ENCODE data around the gene PCDHGA6. TPM values are rescaled to one million over a fixed set of nuclear protein-coding genes. Genes with fewer than 3 reads are reported as not detected.
"Not testable (repeated sequence)": the region's sequence is repeated elsewhere in the genome, so short reads cannot be mapped to it uniquely, and the experiment has no call there.

PCDHGA6 gene
- total RNA-seq, 4 donors from 2014 or later: 2.0 to 11.1 (median 5.7) TPM

- Histone ChIP-seq H3K4me3 (peak within 1 kb of the TSS in 1 of 2 donors; percentile 35), H3K27ac (peak within 1 kb of the TSS in 1 of 4 donors; percentile 4), H3K27me3 (peaks cover 46% of the 10 kb centered on the region), H3K36me3 (no peaks in the 10 kb centered on the region), H3K9me3 (peaks cover 0 to 98% (median 2%) of the 10 kb centered on the region in 3 donors), H3K4me1 (no peaks in the 10 kb centered on the region)
- ATAC-seq: no peak
- peak in 3 of 4 experiments; percentile 23 to 38 (median 30) for TF ChIP-seq CTCF (IDR thresholded peaks at IDR 0.05)
- TF ChIP-seq POLR2A (IDR thresholded peaks at IDR 0.05): no peak
- 2 to 9% methylated on average over 6 to 14 of the region's 27 CpGs for WGBS, 2 donors (ENCODE audit: low coverage in 1 of 2)
Measured at GRCh38 chr5:141338538-141339306, 35.0 kb upstream of the PCDHGA6 start, which contains the start of gene PCDHGA2. Gene PCDHGA2, plus strand, starts transcription at chr5:141338760.

- ATAC-seq, H3K4me1 ChIP-seq, H3K4me3 ChIP-seq, H3K27ac ChIP-seq, H3K36me3 ChIP-seq: not testable (repeated sequence)
- WGBS, 2 donors (ENCODE audit: low coverage in 1 of 2): 40 to 67% methylated on average over 1 to 8 of the region's 45 CpGs
- Histone ChIP-seq H3K27me3 (peaks cover 61% of the 10 kb centered on the region), H3K9me3 (peaks cover 2 to 100% (median 5%) of the 10 kb centered on the region in 3 donors)
Measured at GRCh38 chr5:141340781-141341354, 32.8 kb upstream of the PCDHGA6 start.

GRCh38 chr5:141342773-141343172 is 30.9 kb upstream of the PCDHGA6 start:
- TF ChIP-seq POLR2A (IDR thresholded peaks at IDR 0.05): no peak
- TF ChIP-seq POLR2AphosphoS5 (IDR thresholded peaks at IDR 0.05): no peak
- no peak for TF ChIP-seq CTCF (IDR thresholded peaks at IDR 0.05)
- no peak for TF ChIP-seq EP300 (IDR thresholded peaks at IDR 0.05)
- H3K36me3 ChIP-seq: peaks cover 0 to 6% of the 10 kb centered on the region in 2 donors
- no peak overlapping the region for H3K4me3 ChIP-seq
- no peak for ATAC-seq
- peaks cover 0 to 99% (median 5%) of the 10 kb centered on the region in 3 donors for H3K9me3 ChIP-seq
- WGBS, 2 donors (ENCODE audit: low coverage in 1 of 2): 21% methylated on average over 1 of the region's 1 CpG; no CpG with 5 or more reads in 1 of the 2 donors
- H3K4me1 ChIP-seq: no peaks in the 10 kb centered on the region
- no peak overlapping the region for H3K27ac ChIP-seq
- peaks cover 67% of the 10 kb centered on the region for H3K27me3 ChIP-seq

GRCh38 chr5:141343242-141343952 is 30.3 kb upstream of the PCDHGA6 start, which contains the start of gene PCDHGA3:
Gene PCDHGA3, plus strand, starts transcription at chr5:141343829. Its CDS starts 205 bp downstream, at chr5:141344034.
- TF ChIP-seq POLR2A (IDR thresholded peaks at IDR 0.05) (no peak), EP300 (IDR thresholded peaks at IDR 0.05) (no peak), POLR2AphosphoS5 (IDR thresholded peaks at IDR 0.05) (no peak), CTCF (IDR thresholded peaks at IDR 0.05) (no peak)
- Histone ChIP-seq H3K36me3 (peaks cover 0 to 6% of the 10 kb centered on the region in 2 donors), H3K4me3 (peak within 1 kb of the TSS in 1 of 2 donors; percentile 15), H3K27me3 (peaks cover 61% of the 10 kb centered on the region), H3K27ac (no peak within 1 kb of the TSS), H3K9me3 (peaks cover 0 to 99% (median 5%) of the 10 kb centered on the region in 3 donors), H3K4me1 (no peaks in the 10 kb centered on the region)
- 26 to 30% methylated on average over 8 to 9 of the region's 9 CpGs for WGBS, 2 donors (ENCODE audit: low coverage in 1 of 2)
- no peak for ATAC-seq

GRCh38 chr5:141343953-141344463 is 29.7 kb upstream of the PCDHGA6 start:
- Histone ChIP-seq H3K36me3 (peaks cover 0 to 6% of the 10 kb centered on the region in 2 donors), H3K9me3 (peaks cover 0 to 99% (median 5%) of the 10 kb centered on the region in 3 donors), H3K27me3 (peaks cover 55% of the 10 kb centered on the region), H3K27ac (no peak overlapping the region), H3K4me3 (peak overlapping the region in 1 of 2 donors; percentile 15), H3K4me1 (no peaks in the 10 kb centered on the region)
- no peak for TF ChIP-seq POLR2AphosphoS5 (IDR thresholded peaks at IDR 0.05)
- no peak for TF ChIP-seq EP300 (IDR thresholded peaks at IDR 0.05)
- no peak for TF ChIP-seq POLR2A (IDR thresholded peaks at IDR 0.05)
- TF ChIP-seq CTCF (IDR thresholded peaks at IDR 0.05): no peak
- 25 to 26% methylated on average over 13 to 30 of the region's 31 CpGs for WGBS, 2 donors (ENCODE audit: low coverage in 1 of 2)
- no peak for ATAC-seq

Measured in gastroesophageal sphincter (tissue), 4 donors.